GM10847 (cell line): ENCODE results near the gene TSR1.

Source experiments
- POLR2A ChIP-seq: IDR thresholded peaks from 2 replicates; pipeline ENCODE4 v1.6.1; 2011; ENCODE audit not compliant: insufficient read length; ENCODE audit errors: extremely low read depth

The TSR1 gene

DNA sequence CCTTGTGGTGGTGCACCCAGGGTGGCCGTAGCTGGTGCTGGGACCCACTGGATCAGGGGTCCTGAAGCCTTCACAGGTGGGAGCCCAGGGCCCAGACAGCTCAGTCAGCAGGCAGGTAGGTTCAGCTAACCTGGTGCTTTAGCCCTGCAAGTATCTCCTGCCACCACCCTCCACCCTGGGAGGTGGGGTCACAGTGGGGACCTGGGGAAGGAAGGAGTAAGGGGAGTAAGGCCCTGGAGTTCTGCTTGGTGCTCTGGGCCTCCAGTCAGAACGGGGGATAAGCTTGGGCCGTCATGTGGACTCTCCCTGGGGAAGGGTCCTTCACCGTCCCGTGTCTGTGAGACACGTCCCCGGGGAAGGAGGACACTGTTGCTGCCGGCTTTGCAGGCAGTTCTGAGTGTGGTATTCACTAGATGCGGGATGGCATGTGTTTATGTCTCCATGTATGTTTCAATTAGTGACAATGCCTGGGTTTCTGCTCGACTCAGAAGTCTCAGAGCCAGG lies 21.7 kb upstream of the TSR1 start:
- TF ChIP-seq POLR2A: no peak

DNA sequence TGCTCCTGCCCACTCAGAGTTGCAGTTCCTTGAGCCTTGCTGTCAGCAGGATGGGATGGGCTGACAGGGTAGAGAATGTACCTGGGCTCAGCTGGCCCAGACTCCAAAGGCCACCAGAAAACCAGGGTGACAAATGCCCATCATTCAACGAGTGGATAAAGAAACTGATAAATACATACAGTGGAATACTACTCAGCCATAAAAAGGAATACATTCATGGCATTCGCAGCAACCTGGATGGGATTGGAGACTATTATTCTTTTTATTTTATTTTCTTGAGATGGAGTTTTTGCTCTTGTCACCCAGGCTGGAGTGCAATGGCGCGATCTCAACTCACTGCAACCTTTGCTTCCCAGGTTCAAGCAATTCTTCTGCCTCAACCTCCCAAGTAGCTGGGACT lies 21.0 kb upstream of the TSR1 start:
- TF ChIP-seq POLR2A: no peak

DNA sequence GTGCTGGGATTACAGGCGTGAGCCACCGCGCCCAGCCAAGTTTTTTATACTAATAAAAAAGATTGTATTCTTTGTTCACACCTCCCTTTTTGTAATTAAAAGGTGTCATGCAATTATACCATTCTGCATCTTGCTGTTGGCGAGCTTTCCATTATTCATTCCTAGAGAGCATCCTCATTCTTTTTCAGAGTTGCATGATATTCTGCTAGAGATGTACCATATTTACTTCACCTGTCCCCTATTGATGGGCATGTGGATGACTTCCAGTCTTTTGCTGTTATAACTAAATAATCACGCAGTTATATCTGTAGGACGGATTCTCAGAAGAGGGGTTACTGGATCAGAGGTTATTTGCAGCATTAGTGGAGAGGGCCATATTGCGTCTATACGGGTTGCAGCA lies 18.1 kb upstream of the TSR1 start:
- TF ChIP-seq POLR2A: no peak

DNA sequence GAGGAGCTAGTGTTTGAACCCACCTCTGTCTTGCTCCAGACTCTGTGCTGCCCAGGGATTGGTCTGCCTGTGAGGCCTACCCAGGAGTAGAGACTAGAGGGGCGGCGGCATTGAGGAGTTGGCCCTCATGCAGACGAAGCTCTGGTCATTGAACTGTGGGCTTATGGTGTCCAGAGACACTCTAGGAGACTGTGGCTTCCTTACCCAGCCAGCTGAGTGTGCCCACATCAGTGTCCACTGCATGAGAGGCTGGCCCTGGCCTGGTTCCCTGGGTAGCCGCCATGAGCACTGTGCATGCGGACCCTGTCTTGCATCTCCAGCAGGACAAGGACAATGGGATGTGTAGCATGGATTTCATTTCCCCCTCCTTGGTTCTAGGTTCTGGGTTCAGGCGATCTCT lies 15.0 kb upstream of the TSR1 start:
- no peak for TF ChIP-seq POLR2A

DNA sequence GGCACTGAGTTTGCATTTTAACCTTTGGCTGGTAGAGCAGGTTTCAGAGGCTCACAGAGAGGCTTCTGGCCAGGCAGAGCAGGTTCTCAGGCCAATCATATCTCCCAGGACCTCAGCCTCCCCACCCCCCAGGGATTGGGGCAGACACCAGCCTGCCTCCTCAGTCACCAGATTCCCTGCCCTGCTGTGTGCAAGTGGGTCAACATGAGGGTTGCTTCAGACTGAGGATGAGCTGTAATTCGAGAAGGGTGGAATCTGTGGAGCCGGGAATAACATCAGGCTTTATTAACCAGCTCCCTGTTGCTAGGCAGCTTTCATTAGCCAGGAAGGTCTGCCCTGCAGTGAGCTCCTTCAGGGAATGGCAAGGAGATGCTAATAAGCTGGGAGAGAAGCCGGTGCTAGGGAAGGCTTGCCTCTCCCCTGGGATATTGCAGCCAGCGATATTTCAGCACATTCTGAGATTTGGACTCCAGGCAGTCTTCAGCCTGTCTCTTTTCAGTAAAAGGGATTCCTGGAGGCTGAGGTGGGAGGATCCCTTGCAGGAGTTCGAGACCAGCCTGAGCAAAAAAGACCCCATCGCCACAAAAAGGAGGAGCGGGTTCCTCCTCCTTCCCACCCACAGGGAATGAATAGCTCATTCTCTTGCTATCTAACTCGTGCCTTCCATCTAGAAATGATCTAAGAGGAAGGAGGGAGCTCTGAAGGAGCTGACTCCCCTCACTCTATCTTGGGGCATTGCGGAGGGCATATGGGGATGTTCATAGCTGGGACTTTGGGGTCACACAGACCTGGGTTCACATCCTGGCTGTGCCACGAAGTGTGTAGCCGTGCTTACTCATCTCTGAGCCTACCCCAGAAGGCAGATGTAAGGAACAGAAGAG lies 11.8 kb upstream of the TSR1 start:
- no peak for TF ChIP-seq POLR2A

DNA sequence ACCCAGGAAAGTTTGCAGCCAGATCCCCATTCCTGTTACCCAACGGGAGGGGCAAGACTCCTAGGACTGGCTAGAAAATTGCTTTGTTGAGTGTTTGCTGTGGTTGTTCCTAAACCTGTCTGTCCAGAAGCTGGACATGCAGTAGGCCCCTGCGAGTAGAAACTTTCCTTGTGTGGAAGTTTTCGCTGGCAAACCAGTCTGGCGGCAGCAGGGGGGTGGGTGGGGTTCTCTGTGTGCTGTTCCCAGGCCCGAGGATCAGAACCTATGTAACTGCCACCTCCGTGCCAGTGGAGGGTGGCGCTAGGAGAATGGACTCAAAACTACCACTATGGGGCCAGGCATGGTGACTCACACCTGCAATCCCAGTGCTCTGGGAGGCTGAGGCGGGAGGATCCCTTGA lies 10.2 kb upstream of the TSR1 start:
- TF ChIP-seq POLR2A: no peak

DNA sequence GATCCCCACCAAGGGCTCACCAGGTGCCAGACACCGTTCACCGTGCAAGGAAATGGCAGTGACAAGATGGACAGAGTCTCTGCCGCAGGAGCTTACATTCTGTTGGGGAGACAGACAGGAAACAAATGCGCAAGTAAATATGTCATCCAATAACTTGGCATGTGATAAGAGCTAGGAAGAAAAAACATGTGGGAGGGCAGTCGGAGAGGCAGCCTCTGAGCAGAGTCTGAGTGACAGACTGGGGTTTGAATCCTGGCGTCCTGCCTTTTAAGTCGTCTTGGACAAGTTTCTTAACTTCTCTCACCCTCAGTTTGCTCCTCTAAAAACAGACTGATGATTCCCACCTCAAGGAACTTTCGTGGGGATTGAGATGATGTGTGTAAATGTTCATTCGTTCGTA lies 8.3 kb upstream of the TSR1 start:
- TF ChIP-seq POLR2A: no peak

DNA sequence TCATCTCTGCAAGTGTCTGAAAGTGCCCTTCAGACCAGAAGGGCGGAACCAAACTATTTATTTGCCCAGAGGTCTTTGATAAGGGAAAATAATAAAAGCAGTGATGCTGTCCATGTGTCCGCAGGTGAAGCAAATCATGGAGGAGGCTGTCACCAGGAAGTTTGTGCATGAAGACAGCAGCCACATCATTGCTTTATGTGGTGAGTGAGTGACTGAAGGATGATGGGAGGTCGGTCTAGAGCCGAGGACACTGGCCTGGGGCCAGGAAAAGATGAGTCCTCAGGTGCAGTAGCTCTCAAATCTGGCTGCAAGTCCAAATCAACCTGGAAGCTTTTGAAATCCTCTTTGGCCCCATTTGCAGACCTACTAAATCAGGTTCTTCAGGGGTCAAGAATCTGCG lies 7.2 kb upstream of the TSR1 start:
- no peak for TF ChIP-seq POLR2A

DNA sequence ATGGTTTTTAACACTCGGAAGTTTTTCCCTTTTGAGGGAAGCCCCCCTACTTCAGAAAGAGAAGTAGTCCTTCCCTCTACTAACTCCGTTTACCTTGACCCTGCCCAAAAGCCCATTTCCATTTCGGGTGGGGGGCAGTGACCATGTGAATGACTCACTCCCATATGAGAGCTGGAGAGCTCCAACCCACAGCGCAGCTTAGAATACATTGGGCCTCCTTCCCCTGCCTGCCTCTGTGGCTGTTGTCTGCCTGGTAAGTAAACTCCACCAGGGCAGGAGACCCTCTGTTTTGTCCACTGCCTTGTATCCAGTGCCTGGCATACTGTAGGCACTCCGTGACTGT lies 2.0 kb upstream of the TSR1 start:
- no peak for TF ChIP-seq POLR2A

DNA sequence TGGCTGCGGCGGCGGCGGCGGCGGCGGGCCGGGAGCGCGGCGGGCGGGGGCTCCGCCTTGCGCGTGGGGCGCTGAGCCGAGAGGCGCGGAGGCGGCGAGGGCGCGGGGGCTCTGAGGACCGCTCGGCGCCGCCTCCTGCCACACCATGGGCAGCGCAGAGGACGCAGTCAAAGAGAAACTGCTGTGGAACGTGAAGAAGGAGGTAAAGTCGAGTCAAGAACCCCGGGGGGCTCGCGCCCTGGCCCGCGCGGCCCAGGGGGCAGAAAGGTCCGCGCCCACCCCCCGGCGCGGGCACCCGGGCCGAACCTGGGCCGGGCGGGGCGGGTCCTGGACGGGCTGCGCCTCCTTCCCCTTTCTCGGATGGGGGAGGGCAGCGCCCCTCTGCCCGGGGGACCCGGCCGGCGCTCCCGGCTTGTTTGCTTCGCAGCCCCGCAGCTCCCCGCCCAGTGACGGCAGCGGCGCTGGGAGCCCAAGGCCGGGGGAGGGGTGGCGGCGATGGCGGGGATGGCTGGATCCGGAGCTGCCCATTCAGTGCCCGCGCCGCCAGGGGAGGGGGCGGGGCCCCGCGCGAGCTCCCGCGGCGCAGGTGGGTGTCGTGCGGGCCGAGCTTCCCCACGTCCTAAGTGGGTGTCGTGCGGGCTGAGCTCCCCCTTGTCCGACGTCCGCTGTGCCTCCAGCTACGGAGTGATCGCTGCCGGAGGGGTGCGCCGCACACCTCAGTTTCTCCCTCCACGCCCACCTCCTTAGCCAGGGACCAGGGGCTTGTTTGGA lies 1.5 kb upstream of the TSR1 start:
- TF ChIP-seq POLR2A: no peak

DNA sequence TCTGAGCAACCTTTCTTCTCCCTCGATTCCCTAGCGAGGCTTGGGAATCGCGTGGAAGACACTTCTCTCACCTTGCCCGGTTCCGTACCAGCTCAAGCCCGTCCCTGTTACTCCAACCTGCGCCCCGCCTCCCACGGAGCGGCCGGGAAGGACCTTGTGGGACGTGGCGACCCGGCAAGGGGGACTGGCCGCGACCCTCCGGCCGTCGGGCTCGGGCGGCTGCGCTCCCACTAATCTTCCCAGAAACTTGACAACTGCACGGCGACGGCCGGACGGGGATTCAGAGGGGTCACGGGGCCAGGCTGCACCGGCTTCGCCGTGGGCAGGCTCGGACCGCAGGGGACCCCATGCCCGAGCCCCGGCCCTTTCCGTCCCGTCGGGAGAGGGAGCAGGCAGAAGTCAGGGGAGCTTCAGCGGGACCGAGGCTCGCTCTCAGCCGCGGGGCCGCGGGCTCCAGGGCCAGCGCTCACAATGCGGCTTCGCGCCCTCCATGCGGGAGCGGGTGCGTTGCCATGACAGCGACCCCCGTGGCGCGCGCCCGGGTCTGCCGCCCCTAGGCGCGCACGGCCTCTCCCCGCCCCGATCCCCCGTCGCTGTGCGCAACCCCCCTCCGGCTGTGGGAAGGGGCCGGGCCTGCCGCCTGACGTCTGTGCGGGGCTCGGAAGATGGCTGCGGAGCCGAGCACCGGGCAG lies 741 bp upstream of the TSR1 start, which contains the start of gene SGSM2:
Gene SGSM2 (plus strand): TSS at position 650 of the 692 bp plus-strand sequence. CDS start 188 bp downstream, outside the sequence.
- no peak for TF ChIP-seq POLR2A

DNA sequence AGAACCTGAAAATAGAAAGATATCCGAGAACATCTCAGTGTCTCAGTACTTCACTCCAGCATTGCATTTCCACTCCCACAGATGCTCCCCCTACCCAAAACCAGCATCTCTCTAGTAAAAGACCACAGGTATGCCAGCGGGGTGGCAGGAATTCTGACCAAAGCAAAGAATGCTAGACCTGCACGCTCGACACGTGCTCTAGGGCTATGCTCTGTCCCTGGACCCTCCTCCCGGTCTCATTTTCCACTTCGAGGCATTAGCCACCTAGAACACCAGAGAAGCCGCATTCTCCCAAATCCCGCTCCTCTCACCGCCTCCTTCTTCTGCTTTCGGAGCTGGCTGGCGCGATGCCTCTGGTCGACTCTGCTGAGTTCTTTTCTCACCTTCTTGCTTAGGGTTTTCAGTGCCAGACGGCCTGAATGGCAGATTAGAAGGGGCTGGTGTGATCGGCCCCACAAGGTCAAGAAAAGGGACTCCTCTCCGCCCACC lies 487 bp downstream of the TSR1 start:
- TF ChIP-seq POLR2A: no peak

DNA sequence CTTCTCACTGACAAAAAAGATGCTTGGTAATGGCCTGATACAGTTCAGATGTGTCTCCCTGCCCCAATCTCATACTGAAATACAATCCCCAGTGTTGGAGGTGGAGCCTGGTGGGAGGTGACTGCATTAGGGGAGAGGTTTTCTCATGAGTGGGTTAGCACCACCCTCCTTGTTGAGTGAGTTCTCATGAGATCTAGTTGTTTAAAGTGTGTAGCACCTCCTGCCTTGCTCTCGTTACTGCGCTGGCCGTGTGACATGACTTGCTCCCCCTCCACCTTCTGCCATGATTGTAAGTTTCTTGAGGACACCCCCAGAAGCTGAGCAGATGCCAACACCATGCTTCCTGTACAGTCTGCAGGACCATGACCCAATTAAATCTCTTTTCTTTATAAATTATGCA lies 5.0 kb downstream of the TSR1 start:
- no peak for TF ChIP-seq POLR2A

DNA sequence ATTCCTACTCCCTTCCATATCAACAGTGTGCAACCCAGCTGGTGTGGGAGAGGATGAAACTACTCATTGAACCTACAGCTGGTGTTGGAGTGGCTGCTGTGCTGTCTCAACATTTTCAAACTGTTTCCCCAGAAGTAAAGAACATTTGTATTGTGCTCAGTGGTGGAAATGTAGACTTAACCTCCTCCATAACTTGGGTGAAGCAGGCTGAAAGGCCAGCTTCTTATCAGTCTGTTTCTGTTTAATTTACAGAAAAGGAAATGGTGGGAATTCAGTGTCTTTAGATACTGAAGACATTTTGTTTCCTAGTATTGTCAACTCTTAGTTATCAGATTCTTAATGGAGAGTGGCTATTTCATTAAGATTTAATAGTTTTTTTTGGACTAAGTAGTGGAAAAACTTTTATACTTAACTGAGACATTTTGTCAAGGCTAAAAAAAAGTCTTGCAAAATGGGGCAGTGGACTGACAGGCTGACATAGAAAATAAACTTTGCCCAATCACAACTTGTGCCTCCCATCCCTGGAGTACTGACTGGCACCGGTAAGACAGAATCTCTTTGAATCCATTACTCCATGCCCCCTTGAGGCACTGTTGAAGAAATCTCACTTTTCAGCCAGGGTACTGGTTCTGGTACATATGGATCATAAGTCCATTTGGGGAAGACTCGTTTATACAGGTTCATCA lies 12.5 kb downstream of the TSR1 start:
- no peak for TF ChIP-seq POLR2A

DNA sequence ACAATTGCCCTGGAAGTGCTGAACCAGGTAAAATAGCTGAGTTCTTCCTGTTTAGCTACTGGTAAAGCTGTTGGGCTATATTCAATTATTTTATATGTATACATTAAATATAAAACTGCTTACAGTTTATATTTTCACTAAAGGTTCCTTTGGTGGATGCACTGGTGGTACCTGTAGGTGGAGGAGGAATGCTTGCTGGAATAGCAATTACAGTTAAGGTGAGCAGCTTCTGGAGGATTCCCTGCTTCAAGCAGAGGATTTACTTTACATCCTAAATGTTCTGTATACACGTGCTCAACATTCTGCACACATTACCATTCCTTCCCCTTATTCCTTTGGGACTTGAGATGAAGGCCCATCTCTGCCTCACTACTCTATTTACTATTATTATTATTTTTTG lies 14.9 kb downstream of the TSR1 start:
- TF ChIP-seq POLR2A: no peak
